Caco-2 (cell line): ENCODE data around the gene CEP72. TPM values are rescaled to one million over a fixed set of nuclear protein-coding genes. Genes with fewer than 3 reads are reported as not detected.

Experiments used
- BruUV-seq: library from RNA; stranded (reverse); fragments of 400-500 nt; replicated peaks from 2 replicates; lab custom pipeline; 2021; lab: Mats Ljungman, UMichigan
- CTCF ChIA-PET: fragments of 300-600 bp; sonication (Branson Sonifier 250); formaldehyde crosslinking; loops from one replicate; lab custom pipeline; 2022; ENCODE audit warnings: antibody characterized with exemption; lab: Charles Lee
- POLR2A ChIA-PET: fragments of 300-600 bp; sonication (Branson Sonifier 250); formaldehyde crosslinking; loops from one replicate; lab custom pipeline; 2022; ENCODE audit warnings: antibody characterized with exemption; lab: Charles Lee
- DNase-seq, 2 experiments: peaks; one replicate each; pipeline versions ENCODE4 v3.0.0 to v3.0.0-alpha.2; 2020 to 2022
- H3K27me3 ChIP-seq: replicated peaks from 2 replicates; pipeline ENCODE4 v1.6.0; 2011; ENCODE audit warnings: low read length; ENCODE audit not compliant: control insufficient read depth, insufficient read depth
- H3K36me3 ChIP-seq: 2 replicates; pipeline ENCODE4 v1.5.1; 2011; ENCODE audit warnings: low read length; ENCODE audit not compliant: control insufficient read depth, insufficient read depth
- H3K4me1 ChIP-seq: fragments of 250-450 bp; sonication (Bioruptor Pico); 2 replicates; pipeline ENCODE4 v1.5.1; 2020; ENCODE audit warnings: mild to moderate bottlenecking
- H3K4me3 ChIP-seq: 2 replicates; pipeline ENCODE4 v1.5.1; 2011; ENCODE audit warnings: low read depth, mild to moderate bottlenecking, control low read depth, low read length
- H3K9me3 ChIP-seq: fragments of 250-450 bp; sonication (Bioruptor Pico); 2 replicates; pipeline ENCODE4 v1.5.1; 2020; ENCODE audit warnings: mild to moderate bottlenecking, moderate library complexity
- H3K27ac Mint-ChIP-seq: one replicate; pipeline ENCODE4 v1.8.0; 2022; ENCODE audit warnings: mixed read lengths; ENCODE audit not compliant: unreplicated experiment
- H3K27me3 Mint-ChIP-seq: one replicate; pipeline ENCODE4 v1.8.0; 2022; ENCODE audit warnings: mixed read lengths; ENCODE audit not compliant: insufficient read depth, unreplicated experiment
- H3K36me3 Mint-ChIP-seq: one replicate; pipeline ENCODE4 v1.8.0; 2022; ENCODE audit warnings: mild to moderate bottlenecking, mixed read lengths; ENCODE audit not compliant: insufficient read depth, unreplicated experiment
- H3K4me1 Mint-ChIP-seq: one replicate; pipeline ENCODE4 v1.8.0; 2022; ENCODE audit warnings: low read depth, mixed read lengths; ENCODE audit not compliant: unreplicated experiment
- H3K4me3 Mint-ChIP-seq: one replicate; pipeline ENCODE4 v1.8.0; 2022; ENCODE audit warnings: mild to moderate bottlenecking, moderate library complexity, mixed read lengths; ENCODE audit not compliant: unreplicated experiment
- H3K9me3 Mint-ChIP-seq: one replicate; pipeline ENCODE4 v1.8.0; 2022; ENCODE audit warnings: mixed read lengths; ENCODE audit not compliant: unreplicated experiment
- CTCF ChIP-seq, 2 experiments: fragments of 200-600 bp in 1 of 2; IDR thresholded peaks; 1 replicate in 1 of 2; 2 replicates in 1 of 2; pipeline versions ENCODE4 v1.5.1 to v1.8.0; 2011 to 2022; ENCODE audit warnings: antibody characterized with exemption in 1 of 2, control low read depth in 1 of 2, inconsistent platforms in 1 of 2, low read depth in 1 of 2, low read length in 1 of 2, mild to moderate bottlenecking in 1 of 2, moderate library complexity in 1 of 2; ENCODE audit not compliant: insufficient read depth in 1 of 2, severe bottlenecking in 1 of 2, unreplicated experiment in 1 of 2
- intact Hi-C: fragments of 100-400 bp; cut with micrococcal nuclease; formaldehyde crosslinking; loops from one replicate; pipeline ENCODE4 v1.10.0; 2022; ENCODE audit not compliant: unreplicated experiment
- total RNA-seq: library from RNA; stranded (reverse); gene quantifications from 2 replicates; pipeline ENCODE4 v1.2.3, GENCODE V29; 2022

The CEP72 gene
- total RNA-seq, 1 experiment from 2014 or later: 36.6 TPM

- CTCF ChIA-PET: no interaction called here
- no peak for DNase-seq
- H3K9me3 ChIP-seq: no peaks in the 10 kb centered on the region
- H3K36me3 ChIP-seq: peaks cover 12% of the 10 kb centered on the region
- H3K36me3 Mint-ChIP-seq: peaks cover 30% of the 10 kb centered on the region
- intact Hi-C loops: no loop called here
- H3K4me1 Mint-ChIP-seq: no peaks in the 10 kb centered on the region
- H3K4me3 Mint-ChIP-seq: no peak overlapping the region
- no peak overlapping the region for H3K4me3 ChIP-seq
- no peak for TF ChIP-seq CTCF (IDR thresholded peaks at IDR 0.05; ENCODE audit: insufficient read depth in 1 of 2, low read depth in 1 of 2, low read length in 1 of 2, severe bottlenecking in 1 of 2, unreplicated experiment in 1 of 2)
- no peaks in the 10 kb centered on the region for H3K4me1 ChIP-seq
- POLR2A ChIA-PET: no interaction called here
- BruUV-seq: no TSS peak
- H3K27me3 Mint-ChIP-seq: no peaks in the 10 kb centered on the region
- no peaks in the 10 kb centered on the region for H3K9me3 Mint-ChIP-seq
- H3K27ac Mint-ChIP-seq: no peak overlapping the region
- H3K27me3 ChIP-seq: no peaks in the 10 kb centered on the region
Observed at GRCh38 chr5:642481-642880, 30.3 kb downstream of the CEP72 start.

GRCh38 chr5:643351-643801 lies 31.2 kb downstream of the CEP72 start:
- H3K4me1 ChIP-seq: no peaks in the 10 kb centered on the region
- no peak for TF ChIP-seq CTCF (IDR thresholded peaks at IDR 0.05; ENCODE audit: insufficient read depth in 1 of 2, low read depth in 1 of 2, low read length in 1 of 2, severe bottlenecking in 1 of 2, unreplicated experiment in 1 of 2)
- CTCF ChIA-PET: no interaction called here
- Mint-ChIP-seq H3K4me1 (no peaks in the 10 kb centered on the region), H3K9me3 (no peaks in the 10 kb centered on the region), H3K27ac (no peak overlapping the region), H3K4me3 (no peak overlapping the region), H3K27me3 (no peaks in the 10 kb centered on the region), H3K36me3 (peaks cover 27% of the 10 kb centered on the region)
- POLR2A ChIA-PET: interaction anchor here (0.6 kb wide), 1 partner anchor 260 kb away, joined by 3 read pairs; no protein-coding TSS in a partner anchor
- no peak overlapping the region for H3K4me3 ChIP-seq
- no peak for DNase-seq
- H3K27me3 ChIP-seq: no peaks in the 10 kb centered on the region
- peaks cover 15% of the 10 kb centered on the region for H3K36me3 ChIP-seq
- no TSS peak for BruUV-seq
- H3K9me3 ChIP-seq: peaks cover 3% of the 10 kb centered on the region; the same call in 1 of the 2 replicates
- intact Hi-C loops: no loop called here

- ChIA-PET POLR2A (interaction anchor here (0.6 kb wide), 1 partner anchor 261 kb away, joined by 3 read pairs; no protein-coding TSS in a partner anchor), CTCF (no interaction called here)
- intact Hi-C loops: no loop called here
- DNase-seq: no peak
- no peaks in the 10 kb centered on the region for H3K27me3 Mint-ChIP-seq
- BruUV-seq: no TSS peak
- TF ChIP-seq CTCF (IDR thresholded peaks at IDR 0.05; ENCODE audit: insufficient read depth in 1 of 2, low read depth in 1 of 2, low read length in 1 of 2, severe bottlenecking in 1 of 2, unreplicated experiment in 1 of 2): no peak
- Histone ChIP-seq H3K36me3 (peaks cover 15% of the 10 kb centered on the region), H3K4me1 (no peaks in the 10 kb centered on the region), H3K4me3 (no peak overlapping the region), H3K27me3 (no peaks in the 10 kb centered on the region), H3K9me3 (peaks cover 3% of the 10 kb centered on the region; the same call in 1 of the 2 replicates)
- no peaks in the 10 kb centered on the region for H3K9me3 Mint-ChIP-seq
- no peak overlapping the region for H3K27ac Mint-ChIP-seq
- H3K4me1 Mint-ChIP-seq: no peaks in the 10 kb centered on the region
- H3K4me3 Mint-ChIP-seq: no peak overlapping the region
- peaks cover 23% of the 10 kb centered on the region for H3K36me3 Mint-ChIP-seq
Observed at GRCh38 chr5:643811-644271, 31.7 kb downstream of the CEP72 start.
